Mesodermal cell (in vitro differentiated cells): ENCODE data around the gene SF3B6.

Experiments
- H3K27ac ChIP-seq: 2 replicates; pipeline ENCODE4 v1.7.0; 2013; ENCODE audit warnings: mild to moderate bottlenecking, low read depth, low read length, moderate library complexity; ENCODE audit not compliant: severe bottlenecking
- H3K36me3 ChIP-seq: 2 replicates; pipeline ENCODE4 v1.7.1; 2013; ENCODE audit warnings: mild to moderate bottlenecking, low read length, moderate library complexity; ENCODE audit not compliant: control insufficient read depth, insufficient read depth
- H3K4me1 ChIP-seq: one replicate; pipeline ENCODE4 v1.7.1; 2013; ENCODE audit warnings: mild to moderate bottlenecking, low read length; ENCODE audit not compliant: insufficient read depth, control insufficient read depth, poor library complexity, severe bottlenecking
- H3K4me3 ChIP-seq: 2 replicates; pipeline ENCODE4 v1.7.0; 2013; ENCODE audit warnings: low read length, control low read depth, mild to moderate bottlenecking; ENCODE audit not compliant: insufficient read depth, poor library complexity, severe bottlenecking; ENCODE audit errors: extremely low read depth
- H3K9me3 ChIP-seq: 2 replicates; pipeline ENCODE4 v1.7.1; 2013; ENCODE audit warnings: mild to moderate bottlenecking, low read length, moderate library complexity; ENCODE audit not compliant: control insufficient read depth
- WGBS, 2 experiments: methylation state at CpG; one replicate each; pipeline ENCODE4 v1.1.5; 2013; ENCODE audit warnings: missing lambda C conversion rate in 2 of 2; ENCODE audit not compliant: insufficient coverage in 2 of 2; 5-methylcytosine and 5-hydroxymethylcytosine counted together

Gene SF3B6

GRCh38 chr2:24038786-24039499, 37.2 kb downstream of the SF3B6 start:
- Histone ChIP-seq H3K4me1 (no peaks in the 10 kb centered on the region), H3K9me3 (no peaks in the 10 kb centered on the region), H3K27ac (no peak overlapping the region), H3K4me3 (no peak overlapping the region), H3K36me3 (peaks cover 43% of the 10 kb centered on the region)
- WGBS, 2 experiments: 95% methylated on average over 7 to 9 of the region's 9 CpGs

GRCh38 chr2:24026233-24026632, 49.9 kb downstream of the SF3B6 start:
- Histone ChIP-seq H3K36me3 (peaks cover 59% of the 10 kb centered on the region), H3K9me3 (no peaks in the 10 kb centered on the region), H3K4me1 (no peaks in the 10 kb centered on the region), H3K27ac (no peak overlapping the region), H3K4me3 (no peak overlapping the region)
- WGBS, 2 experiments: 26 to 60% methylated on average over 1 to 2 of the region's 2 CpGs

- Histone ChIP-seq H3K27ac (no peak overlapping the region), H3K36me3 (peaks cover 50% of the 10 kb centered on the region), H3K9me3 (no peaks in the 10 kb centered on the region), H3K4me1 (no peaks in the 10 kb centered on the region), H3K4me3 (no peak overlapping the region)
- WGBS, 2 experiments: 93 to 97% methylated on average over 13 to 16 of the region's 17 CpGs
Measured at GRCh38 chr2:24024996-24025663, 51.0 kb downstream of the SF3B6 start.

GRCh38 chr2:24024018-24024417, 52.1 kb downstream of the SF3B6 start:
- Histone ChIP-seq H3K27ac (no peak overlapping the region), H3K9me3 (no peaks in the 10 kb centered on the region), H3K4me3 (no peak overlapping the region), H3K4me1 (no peaks in the 10 kb centered on the region), H3K36me3 (peaks cover 39% of the 10 kb centered on the region)
- 87% methylated on average over 11 to 12 of the region's 12 CpGs for WGBS, 2 experiments

GRCh38 chr2:24022975-24023575, 53.1 kb downstream of the SF3B6 start:
- WGBS, 2 experiments: 82 to 90% methylated on average over 13 to 14 of the region's 16 CpGs
- H3K4me3 ChIP-seq: no peak overlapping the region
- peaks cover 34% of the 10 kb centered on the region for H3K36me3 ChIP-seq
- H3K27ac ChIP-seq: no peak overlapping the region
- no peaks in the 10 kb centered on the region for H3K9me3 ChIP-seq
- peaks cover 1% of the 10 kb centered on the region for H3K4me1 ChIP-seq

GRCh38 chr2:24022324-24022974, 53.7 kb downstream of the SF3B6 start:
- Histone ChIP-seq H3K36me3 (peaks cover 34% of the 10 kb centered on the region), H3K4me3 (no peak overlapping the region), H3K4me1 (peaks cover 4% of the 10 kb centered on the region), H3K27ac (no peak overlapping the region), H3K9me3 (no peaks in the 10 kb centered on the region)
- WGBS, 2 experiments: 94% methylated on average over 14 of the region's 14 CpGs

- Histone ChIP-seq H3K4me1 (peaks cover 11% of the 10 kb centered on the region), H3K4me3 (no peak overlapping the region), H3K27ac (no peak overlapping the region), H3K36me3 (peaks cover 27% of the 10 kb centered on the region), H3K9me3 (no peaks in the 10 kb centered on the region)
- 83 to 89% methylated on average over 9 to 17 of the region's 19 CpGs for WGBS, 2 experiments
Measured at GRCh38 chr2:24021122-24021998, 54.8 kb downstream of the SF3B6 start.

GRCh38 chr2:24020244-24020643, 55.9 kb downstream of the SF3B6 start:
- H3K4me3 ChIP-seq: no peak overlapping the region
- peaks cover 20% of the 10 kb centered on the region for H3K36me3 ChIP-seq
- H3K27ac ChIP-seq: no peak overlapping the region
- no peaks in the 10 kb centered on the region for H3K9me3 ChIP-seq
- 68 to 100% methylated on average over 1 to 3 of the region's 4 CpGs for WGBS, 2 experiments
- H3K4me1 ChIP-seq: peaks cover 22% of the 10 kb centered on the region

GRCh38 chr2:24019729-24020128, 56.4 kb downstream of the SF3B6 start:
- no peaks in the 10 kb centered on the region for H3K9me3 ChIP-seq
- H3K27ac ChIP-seq: no peak overlapping the region
- no peak overlapping the region for H3K4me3 ChIP-seq
- H3K4me1 ChIP-seq: peaks cover 26% of the 10 kb centered on the region
- 93 to 96% methylated on average over 3 to 4 of the region's 5 CpGs for WGBS, 2 experiments
- peaks cover 15% of the 10 kb centered on the region for H3K36me3 ChIP-seq

- Histone ChIP-seq H3K9me3 (no peaks in the 10 kb centered on the region), H3K36me3 (peaks cover 9% of the 10 kb centered on the region), H3K4me1 (peaks cover 28% of the 10 kb centered on the region), H3K4me3 (no peak overlapping the region), H3K27ac (no peak overlapping the region)
- WGBS, 2 experiments: 77 to 91% methylated on average over 4 to 6 of the region's 9 CpGs
Measured at GRCh38 chr2:24018241-24018640, 57.9 kb downstream of the SF3B6 start.
